Right atrium auricular region (tissue), 2 donors: ENCODE measurements around the gene GCN1. TPM values are rescaled to one million over a fixed set of nuclear protein-coding genes. Genes with fewer than 3 reads are reported as not detected.
A peak's percentile ranks its signal among the peaks of the same experiment; 100 is the strongest.

Source experiments
- DNase-seq: peaks from one replicate; pipeline ENCODE4 v3.0.0-alpha.2; 2019; ENCODE audit warnings: low spot score
- H3K27ac ChIP-seq, 2 donors: fragments of 200-600 bp; sonication (generic); 1 replicate in 1 of 2; 2 replicates in 1 of 2; pipeline ENCODE4 v1.5.1; 2016 to 2019
- H3K27me3 ChIP-seq, 2 donors: fragments of 200-600 bp; sonication (generic); one replicate each; pipeline versions ENCODE4 v1.5.1 to v1.6.0; 2017 to 2019
- H3K36me3 ChIP-seq: fragments of 200-600 bp; sonication (generic); one replicate; pipeline ENCODE4 v1.5.1; 2016
- H3K4me1 ChIP-seq, 2 donors: fragments of 200-600 bp; sonication (generic); one replicate each; pipeline versions ENCODE4 v1.5.1 to v1.6.0; 2017 to 2019
- H3K4me3 ChIP-seq, 2 donors: fragments of 200-600 bp; sonication (generic); 1 replicate in 1 of 2; 2 replicates in 1 of 2; pipeline ENCODE4 v1.5.1; 2017 to 2019; ENCODE audit warnings: mild to moderate bottlenecking in 1 of 2, moderate library complexity in 1 of 2
- H3K9me3 ChIP-seq, 2 donors: fragments of 200-600 bp; sonication (generic); one replicate each; pipeline ENCODE4 v1.5.1; 2019
- total RNA-seq, 2 donors: library from RNA; depleted of rRNA; stranded (reverse); fragments of >200 nt; gene quantifications; one replicate each; pipeline ENCODE4 v1.1.0, GENCODE V29; 2016
- TF ChIP-seq, protein P1 (sequence below), 2 donors: fragments of 200-600 bp; sonication (generic); IDR thresholded peaks; one replicate each; pipeline ENCODE4 v1.5.1; 2019; ENCODE audit warnings: antibody characterized with exemption in 2 of 2

Gene GCN1
- total RNA-seq, 2 donors from 2014 or later = 28.3 to 36.0 TPM

DNA sequence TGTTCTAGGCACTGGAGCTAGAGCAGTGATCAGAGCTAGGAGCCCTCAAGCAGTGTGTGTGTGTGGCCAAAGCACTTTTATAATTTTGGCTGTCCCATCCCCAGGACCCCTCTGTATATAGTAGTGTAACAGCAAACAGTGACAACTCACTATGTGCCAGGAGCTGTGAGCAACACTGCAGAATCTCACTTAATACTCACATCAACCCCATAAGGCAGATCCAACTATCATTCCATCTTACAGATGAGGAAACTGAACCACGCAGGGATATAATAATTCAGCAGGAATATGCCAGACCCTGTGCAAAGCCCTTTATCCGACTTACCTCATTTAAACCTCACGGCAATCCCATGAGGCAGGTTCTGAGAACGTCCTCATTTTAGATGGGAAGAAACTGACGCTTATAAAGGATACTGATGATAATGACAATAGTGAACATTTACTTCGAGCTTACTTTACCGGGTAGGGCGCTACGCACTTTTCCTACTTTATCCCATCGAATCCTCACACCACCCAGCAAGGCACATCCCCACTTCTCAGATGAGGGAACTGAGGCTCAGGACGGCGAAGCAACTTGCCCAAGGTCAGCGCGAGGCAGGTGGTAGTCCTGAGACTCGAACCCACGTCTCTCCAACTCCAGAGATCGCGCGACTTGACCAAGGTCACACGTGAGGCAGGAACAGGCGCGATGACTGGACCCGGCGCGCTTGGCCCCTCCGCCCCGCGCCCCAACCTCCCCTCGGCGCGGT lies 78.6 kb downstream of the GCN1 start:
- Histone ChIP-seq H3K9me3 (no peaks in the 10 kb centered on the region), H3K4me3 (peak overlapping the region; percentile 79 to 91), H3K27me3 (no peaks in the 10 kb centered on the region), H3K27ac (peak overlapping the region; percentile 95 to 97), H3K4me1 (peaks cover 0 to 47% of the 10 kb centered on the region in 2 donors), H3K36me3 (no peaks in the 10 kb centered on the region)
- TF ChIP-seq, protein P1, sequence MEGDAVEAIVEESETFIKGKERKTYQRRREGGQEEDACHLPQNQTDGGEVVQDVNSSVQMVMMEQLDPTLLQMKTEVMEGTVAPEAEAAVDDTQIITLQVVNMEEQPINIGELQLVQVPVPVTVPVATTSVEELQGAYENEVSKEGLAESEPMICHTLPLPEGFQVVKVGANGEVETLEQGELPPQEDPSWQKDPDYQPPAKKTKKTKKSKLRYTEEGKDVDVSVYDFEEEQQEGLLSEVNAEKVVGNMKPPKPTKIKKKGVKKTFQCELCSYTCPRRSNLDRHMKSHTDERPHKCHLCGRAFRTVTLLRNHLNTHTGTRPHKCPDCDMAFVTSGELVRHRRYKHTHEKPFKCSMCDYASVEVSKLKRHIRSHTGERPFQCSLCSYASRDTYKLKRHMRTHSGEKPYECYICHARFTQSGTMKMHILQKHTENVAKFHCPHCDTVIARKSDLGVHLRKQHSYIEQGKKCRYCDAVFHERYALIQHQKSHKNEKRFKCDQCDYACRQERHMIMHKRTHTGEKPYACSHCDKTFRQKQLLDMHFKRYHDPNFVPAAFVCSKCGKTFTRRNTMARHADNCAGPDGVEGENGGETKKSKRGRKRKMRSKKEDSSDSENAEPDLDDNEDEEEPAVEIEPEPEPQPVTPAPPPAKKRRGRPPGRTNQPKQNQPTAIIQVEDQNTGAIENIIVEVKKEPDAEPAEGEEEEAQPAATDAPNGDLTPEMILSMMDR (IDR thresholded peaks at IDR 0.05) = no peak
- DNase-seq = no peak

DNA sequence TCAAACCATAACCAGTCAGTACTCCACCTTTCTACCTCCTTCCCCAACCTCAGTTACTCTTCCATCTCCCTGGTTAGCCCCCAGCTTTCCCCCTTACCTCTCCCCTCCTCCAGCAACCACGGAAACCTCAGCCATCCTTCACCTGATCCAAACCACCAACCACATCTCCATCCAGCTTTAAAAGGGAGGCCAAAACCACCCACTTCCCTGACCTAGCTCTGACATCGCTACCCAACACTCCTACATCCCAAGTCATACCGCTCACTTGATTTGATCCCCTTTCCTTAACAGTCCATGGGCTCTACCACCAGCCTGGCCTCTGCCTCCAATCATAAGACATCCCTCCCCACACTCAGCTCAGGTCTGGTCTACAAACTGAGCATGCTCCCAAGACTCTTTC lies 79.4 kb downstream of the GCN1 start:
- DNase-seq = no peak
- no peaks in the 10 kb centered on the region for H3K27me3 ChIP-seq
- no peaks in the 10 kb centered on the region for H3K9me3 ChIP-seq
- no peak overlapping the region for H3K27ac ChIP-seq
- no peaks in the 10 kb centered on the region for H3K36me3 ChIP-seq
- H3K4me3 ChIP-seq = peak overlapping the region in 1 of 2 donors; percentile 91
- TF ChIP-seq, protein P1 (IDR thresholded peaks at IDR 0.05) = no peak
- peaks cover 0 to 53% of the 10 kb centered on the region in 2 donors for H3K4me1 ChIP-seq

DNA sequence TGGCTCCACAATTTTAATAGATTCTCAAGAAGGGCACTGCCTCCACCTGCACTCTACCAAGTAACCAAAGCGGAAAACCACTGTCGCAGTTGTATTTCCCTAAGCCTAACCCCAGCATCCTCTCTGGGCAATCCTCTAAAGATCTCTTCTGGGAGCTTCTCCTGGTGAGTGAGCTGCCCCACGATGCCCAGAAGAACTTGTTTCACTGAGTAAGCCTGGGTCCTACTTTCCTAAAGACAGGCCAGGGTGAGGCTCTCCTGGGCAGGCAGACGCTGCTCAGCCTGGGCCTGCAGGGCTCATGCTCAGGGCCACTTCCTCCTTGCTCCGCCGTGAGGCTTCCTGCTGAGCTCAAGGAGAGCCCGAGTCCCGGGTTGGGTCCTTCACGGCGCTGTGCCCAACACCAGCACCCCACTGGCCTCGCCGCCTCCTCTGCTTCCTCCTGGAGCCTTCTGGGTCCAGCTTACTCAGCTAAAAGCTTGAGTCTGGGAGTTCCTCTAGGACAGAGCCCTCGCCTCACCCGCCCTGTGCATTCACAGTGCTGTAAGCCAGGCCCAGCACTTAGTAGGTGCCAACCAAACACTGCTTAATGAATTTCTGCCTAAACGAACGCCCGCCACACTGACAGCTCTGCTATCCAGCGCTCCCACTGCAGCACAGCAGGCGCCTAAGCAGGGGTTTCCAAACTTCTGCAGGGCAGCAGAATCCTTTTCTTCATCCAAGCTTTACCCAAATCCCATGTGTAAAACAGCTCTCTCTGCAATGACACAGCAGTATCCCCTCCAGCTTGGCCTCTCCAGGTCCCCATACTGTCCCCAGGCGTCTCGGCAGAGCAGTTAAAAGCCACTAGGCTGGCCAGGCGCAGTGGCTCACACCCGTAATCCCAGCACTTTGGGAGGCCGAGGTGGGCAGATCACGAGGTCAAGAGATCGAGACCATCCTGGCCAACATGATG lies 83.7 kb downstream of the GCN1 start:
- no peak overlapping the region for H3K4me3 ChIP-seq
- peak overlapping the region in 1 of 2 donors; percentile 11 for H3K27ac ChIP-seq
- DNase-seq = peak; percentile 66

DNA sequence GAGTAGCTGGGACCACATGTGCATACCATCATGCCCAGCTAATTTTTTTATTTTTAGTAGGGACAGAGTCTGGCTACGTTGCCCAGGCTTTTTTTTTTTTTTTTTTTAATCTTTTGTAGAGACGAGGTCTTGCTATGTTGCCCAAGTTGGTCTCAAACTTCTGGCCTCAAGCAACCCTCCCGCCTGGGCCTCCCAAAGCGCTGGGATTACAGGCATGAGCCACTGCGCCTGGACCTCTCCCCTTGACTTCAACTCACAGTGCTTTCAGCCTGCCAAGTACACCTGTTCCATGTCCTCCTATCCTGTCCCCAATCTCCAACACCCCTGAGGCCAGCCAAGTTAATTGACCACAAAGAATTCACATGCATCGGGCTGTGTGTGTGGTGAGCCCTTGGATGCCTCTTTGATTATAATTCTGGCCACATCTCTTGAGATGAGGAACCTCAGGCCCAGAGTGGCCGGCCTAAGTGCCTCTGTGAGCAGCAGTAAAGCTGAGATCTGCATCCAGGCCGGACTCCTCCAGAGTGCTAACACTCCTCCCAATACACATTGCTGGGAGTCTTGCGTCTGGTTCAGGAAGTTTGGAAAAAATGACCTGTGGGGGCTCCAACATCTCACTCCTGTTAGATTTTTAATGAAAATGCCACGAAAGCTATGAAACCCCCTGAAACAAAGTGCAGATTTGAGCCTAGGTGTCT lies 84.8 kb downstream of the GCN1 start:
- TF ChIP-seq, protein P1 (IDR thresholded peaks at IDR 0.05) = no peak

More for the DNA sequence above, 83.7 kb downstream of the GCN1 start:
- TF ChIP-seq, protein P1 (IDR thresholded peaks at IDR 0.05) = no peak
- Histone ChIP-seq H3K9me3 (no peaks in the 10 kb centered on the region), H3K4me1 (peaks cover 0 to 49% of the 10 kb centered on the region in 2 donors), H3K27me3 (no peaks in the 10 kb centered on the region), H3K36me3 (peaks cover 10% of the 10 kb centered on the region)

DNA sequence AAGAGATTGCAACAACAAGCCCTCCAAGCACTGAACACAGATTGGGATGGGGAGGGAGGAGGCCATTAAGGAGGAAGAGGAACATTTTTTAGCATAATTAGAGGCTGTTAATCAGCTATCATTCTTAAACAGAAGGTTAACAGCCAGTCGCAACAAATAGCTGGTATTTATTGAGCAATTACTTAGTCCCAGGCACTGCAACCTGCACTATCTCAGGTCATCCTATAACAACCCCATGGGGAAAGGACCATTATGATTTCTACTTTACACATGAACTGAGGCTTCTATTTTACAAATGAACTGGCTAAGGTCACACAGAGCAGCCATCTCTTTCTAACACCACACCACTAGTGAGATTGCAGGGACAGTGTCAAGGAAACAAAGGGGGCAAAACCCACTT lies 88.4 kb downstream of the GCN1 start:
- peaks cover 40% of the 10 kb centered on the region for H3K36me3 ChIP-seq
- no peak overlapping the region for H3K4me3 ChIP-seq
- no peaks in the 10 kb centered on the region for H3K9me3 ChIP-seq
- TF ChIP-seq, protein P1 (IDR thresholded peaks at IDR 0.05) = no peak
- H3K4me1 ChIP-seq = peaks cover 0 to 44% of the 10 kb centered on the region in 2 donors
- no peak overlapping the region for H3K27ac ChIP-seq
- DNase-seq = no peak
- H3K27me3 ChIP-seq = no peaks in the 10 kb centered on the region

More for the DNA sequence above, 84.8 kb downstream of the GCN1 start:
- peaks cover 0 to 38% of the 10 kb centered on the region in 2 donors for H3K4me1 ChIP-seq
- H3K9me3 ChIP-seq = no peaks in the 10 kb centered on the region
- no peak overlapping the region for H3K4me3 ChIP-seq
- H3K27me3 ChIP-seq = no peaks in the 10 kb centered on the region
- no peak for DNase-seq
- peaks cover 14% of the 10 kb centered on the region for H3K36me3 ChIP-seq
- H3K27ac ChIP-seq = no peak overlapping the region
